Mesodermal cell (in vitro differentiated cells): ENCODE results near the gene CHD1.
A peak's percentile ranks its signal among the peaks of the same experiment; 100 is the strongest.

Experiments used
- H3K27ac ChIP-seq: 2 replicates; pipeline ENCODE4 v1.7.0; 2013; ENCODE audit warnings: mild to moderate bottlenecking, low read depth, low read length, moderate library complexity; ENCODE audit not compliant: severe bottlenecking
- H3K36me3 ChIP-seq: 2 replicates; pipeline ENCODE4 v1.7.1; 2013; ENCODE audit warnings: mild to moderate bottlenecking, low read length, moderate library complexity; ENCODE audit not compliant: control insufficient read depth, insufficient read depth
- H3K4me1 ChIP-seq: one replicate; pipeline ENCODE4 v1.7.1; 2013; ENCODE audit warnings: mild to moderate bottlenecking, low read length; ENCODE audit not compliant: insufficient read depth, control insufficient read depth, poor library complexity, severe bottlenecking
- H3K4me3 ChIP-seq: 2 replicates; pipeline ENCODE4 v1.7.0; 2013; ENCODE audit warnings: low read length, control low read depth, mild to moderate bottlenecking; ENCODE audit not compliant: insufficient read depth, poor library complexity, severe bottlenecking; ENCODE audit errors: extremely low read depth
- H3K9me3 ChIP-seq: 2 replicates; pipeline ENCODE4 v1.7.1; 2013; ENCODE audit warnings: mild to moderate bottlenecking, low read length, moderate library complexity; ENCODE audit not compliant: control insufficient read depth
- WGBS, 2 experiments: methylation state at CpG; one replicate each; pipeline ENCODE4 v1.1.5; 2013; ENCODE audit warnings: missing lambda C conversion rate in 2 of 2; ENCODE audit not compliant: insufficient coverage in 2 of 2; 5-methylcytosine and 5-hydroxymethylcytosine counted together

CHD1 gene

DNA sequence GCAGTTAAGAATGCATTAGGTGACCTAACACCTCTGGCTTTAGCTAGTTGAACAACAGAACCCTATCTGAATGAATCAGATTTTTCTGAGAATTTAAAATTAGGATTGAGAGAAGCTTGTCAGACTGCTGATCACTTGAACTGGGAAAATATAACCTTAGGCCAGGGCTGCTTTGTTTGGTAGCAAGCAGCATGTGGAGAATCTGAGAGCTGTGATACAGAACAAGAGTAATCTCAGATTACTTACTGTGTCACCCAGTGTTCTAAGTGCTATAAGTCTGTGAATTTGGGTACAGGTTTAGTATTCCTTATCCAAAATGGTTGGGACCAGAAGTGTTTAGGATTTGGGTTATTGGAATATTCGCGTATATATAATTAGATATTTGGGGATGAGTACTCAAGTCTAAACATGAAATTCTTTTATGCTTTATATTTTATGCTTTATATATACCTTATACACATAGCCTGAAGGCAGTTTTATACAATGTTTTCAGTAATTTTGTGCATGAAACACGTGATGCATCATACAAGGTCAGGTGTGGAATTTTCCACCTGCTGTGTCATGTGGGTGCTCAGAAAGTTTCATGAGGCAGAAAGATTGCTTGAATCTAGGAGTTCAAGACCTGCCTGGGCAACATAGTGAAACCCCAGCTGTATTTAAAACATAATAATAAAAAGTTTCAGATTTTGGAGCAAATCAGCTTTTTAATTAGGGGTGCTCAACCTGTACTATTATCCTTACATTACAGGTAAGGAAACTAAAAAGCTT is 8.3 kb upstream of the CHD1 start:
- Histone ChIP-seq H3K4me3 (no peak overlapping the region), H3K36me3 (no peaks in the 10 kb centered on the region), H3K9me3 (no peaks in the 10 kb centered on the region), H3K4me1 (peaks cover 22% of the 10 kb centered on the region), H3K27ac (no peak overlapping the region)
- 86 to 100% methylated on average over 1 of the region's 3 CpGs for WGBS, 2 experiments

DNA sequence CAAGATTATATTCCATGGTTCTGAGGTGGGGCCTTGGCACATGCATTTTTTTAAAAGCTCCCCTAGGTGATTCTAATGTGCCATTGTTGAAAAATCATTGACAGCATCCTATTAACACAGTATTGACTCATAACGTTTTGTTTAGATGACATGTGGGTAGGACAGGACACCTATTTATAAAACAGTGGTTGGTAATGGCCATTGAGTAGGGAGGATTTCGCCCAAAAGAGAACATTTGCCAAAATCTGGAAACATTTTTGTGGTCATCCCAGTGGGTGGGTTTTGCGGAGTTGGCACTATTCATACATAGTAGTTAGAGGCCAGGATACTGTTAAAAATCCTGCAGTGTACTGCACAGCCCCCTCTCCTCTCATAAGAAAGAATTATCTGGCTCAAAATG is 6.4 kb upstream of the CHD1 start:
- peaks cover 19% of the 10 kb centered on the region for H3K4me1 ChIP-seq
- H3K9me3 ChIP-seq, result no peaks in the 10 kb centered on the region
- WGBS, 2 experiments, result 83 to 100% methylated on average over 1 to 2 of the region's 3 CpGs
- no peak overlapping the region for H3K27ac ChIP-seq
- no peaks in the 10 kb centered on the region for H3K36me3 ChIP-seq
- no peak overlapping the region for H3K4me3 ChIP-seq

DNA sequence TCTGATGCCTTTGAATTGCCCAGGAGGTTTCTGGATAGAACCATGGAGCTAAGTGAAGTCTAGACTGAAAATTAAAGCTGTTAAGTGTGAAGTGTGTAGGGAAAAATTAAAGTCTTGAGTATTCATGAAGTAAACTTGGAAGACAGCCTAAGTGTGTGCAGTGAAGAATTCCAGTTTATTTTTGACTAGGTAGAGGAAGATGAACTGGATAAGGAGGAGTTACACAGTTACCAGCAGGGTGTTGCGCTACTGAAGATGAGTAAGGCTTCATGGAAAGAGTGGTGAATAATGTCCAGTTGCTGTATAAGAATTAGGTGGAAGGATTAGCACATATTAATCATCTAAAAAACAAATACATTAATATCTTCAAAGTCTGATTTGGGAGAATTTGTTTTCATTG is 5.7 kb upstream of the CHD1 start:
- WGBS, 2 experiments, result 100% methylated on average over 1 of the region's 1 CpG; no CpG with 5 or more reads in 1 of the 2 experiments
- Histone ChIP-seq H3K9me3 (no peaks in the 10 kb centered on the region), H3K4me3 (no peak overlapping the region), H3K4me1 (peaks cover 19% of the 10 kb centered on the region), H3K36me3 (no peaks in the 10 kb centered on the region), H3K27ac (no peak overlapping the region)

DNA sequence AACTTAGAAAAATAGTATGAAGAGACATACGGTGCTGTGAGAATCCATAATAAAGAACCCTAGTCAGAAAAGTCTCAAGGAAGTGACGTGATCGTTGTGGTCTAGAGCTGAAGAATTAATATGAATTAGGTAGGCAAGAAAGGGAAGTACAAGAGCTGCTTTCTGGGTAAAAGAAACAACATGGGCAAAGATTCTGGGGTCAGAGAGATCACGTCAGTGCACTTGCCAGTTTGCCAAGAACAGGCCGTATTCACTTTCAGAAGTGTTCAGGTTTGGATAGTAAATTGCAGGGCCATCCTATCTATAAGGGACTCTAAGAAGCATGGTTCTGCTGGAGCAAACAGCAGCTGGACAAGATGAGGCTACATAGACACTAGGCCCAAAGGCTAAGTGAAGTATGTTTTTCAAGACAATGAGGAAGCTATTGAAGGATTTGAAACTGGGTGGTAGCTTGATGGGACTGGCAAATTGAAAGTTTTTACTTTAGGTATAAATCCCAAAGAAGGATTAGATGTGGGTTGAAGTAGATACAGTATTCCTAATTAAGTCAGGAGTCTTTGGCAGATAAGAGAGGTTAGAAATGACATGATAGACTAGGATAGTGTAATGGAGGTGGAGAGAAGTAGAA is 4.8 kb upstream of the CHD1 start:
- H3K36me3 ChIP-seq, result no peaks in the 10 kb centered on the region
- WGBS, 2 experiments, result 94 to 95% methylated on average over 5 of the region's 5 CpGs
- H3K4me3 ChIP-seq, result no peak overlapping the region
- peaks cover 16% of the 10 kb centered on the region for H3K4me1 ChIP-seq
- H3K9me3 ChIP-seq, result no peaks in the 10 kb centered on the region
- H3K27ac ChIP-seq, result no peak overlapping the region

DNA sequence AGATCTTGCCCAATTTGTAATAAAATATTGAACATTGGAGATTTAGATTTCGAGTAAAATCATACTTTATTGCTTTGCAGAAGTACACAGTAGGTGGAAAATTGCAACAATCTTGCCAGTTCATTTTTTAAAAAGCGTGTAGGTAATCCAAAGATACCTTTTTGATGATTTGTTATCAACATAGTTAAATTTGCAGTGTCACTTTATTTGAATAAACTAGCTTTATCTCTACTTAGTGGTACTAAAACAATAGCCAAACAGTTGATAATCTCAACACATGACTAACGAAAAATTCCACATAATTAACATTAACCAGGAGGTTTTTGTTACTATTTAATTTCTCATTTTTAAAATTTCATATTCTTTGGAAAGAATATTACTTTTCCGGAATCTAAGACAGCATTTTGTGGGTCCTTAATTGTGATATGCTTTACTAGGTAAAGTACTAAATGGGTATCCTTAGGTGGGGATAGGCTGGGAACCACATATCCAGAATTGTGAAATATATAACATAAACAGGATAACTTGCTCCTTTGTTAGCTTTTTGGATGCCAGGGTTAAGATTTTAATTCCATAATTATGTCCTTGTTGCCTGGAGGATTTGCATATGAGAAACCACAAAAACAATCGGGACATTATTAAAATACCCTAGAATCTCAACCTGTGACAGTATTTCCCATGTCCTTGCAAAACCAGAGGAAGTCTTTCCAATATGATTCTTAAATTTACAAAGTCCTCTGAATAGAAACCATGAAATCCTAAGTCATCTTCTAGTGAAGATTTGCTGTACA is 2.4 kb upstream of the CHD1 start:
- no peak overlapping the region for H3K4me3 ChIP-seq
- no peaks in the 10 kb centered on the region for H3K9me3 ChIP-seq
- H3K36me3 ChIP-seq, result no peaks in the 10 kb centered on the region
- 95% methylated on average over 2 of the region's 5 CpGs; no CpG with 5 or more reads in 1 of the 2 experiments for WGBS, 2 experiments
- H3K4me1 ChIP-seq, result peaks cover 10% of the 10 kb centered on the region
- H3K27ac ChIP-seq, result no peak overlapping the region

DNA sequence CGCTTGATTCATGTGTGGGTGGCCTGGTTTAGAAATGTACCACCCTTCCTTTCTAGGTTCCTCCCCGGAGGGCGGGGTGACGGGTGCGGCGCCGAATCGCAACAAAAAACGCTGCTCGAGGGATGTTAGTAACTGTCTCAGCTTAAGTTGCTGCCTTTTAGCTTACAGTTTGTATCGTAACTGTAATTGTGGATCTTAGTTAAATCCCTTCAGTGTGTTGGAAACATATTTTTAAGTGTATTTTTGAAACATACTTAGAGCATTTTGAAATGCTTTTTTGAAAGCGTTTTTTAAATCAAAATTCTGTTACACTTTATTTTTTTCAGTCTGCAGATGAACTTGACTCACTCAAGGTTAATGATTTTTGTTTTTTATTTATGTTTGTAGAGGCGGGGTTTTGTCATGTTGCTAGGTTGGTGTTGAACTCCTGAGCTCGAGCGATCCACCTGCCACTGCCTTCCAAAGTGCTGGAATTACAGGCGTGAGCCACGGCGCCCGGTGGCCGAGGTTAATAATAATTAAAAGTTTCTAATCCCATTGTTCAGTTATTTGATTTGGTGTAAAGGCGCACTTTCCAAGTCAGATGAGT is 997 bp upstream of the CHD1 start:
- Histone ChIP-seq H3K36me3 (peaks cover 10% of the 10 kb centered on the region), H3K4me3 (peak overlapping the region; percentile 89), H3K27ac (peak overlapping the region; percentile 99), H3K4me1 (peaks cover 10% of the 10 kb centered on the region), H3K9me3 (no peaks in the 10 kb centered on the region)
- 6 to 15% methylated on average over 5 to 9 of the region's 21 CpGs for WGBS, 2 experiments

DNA sequence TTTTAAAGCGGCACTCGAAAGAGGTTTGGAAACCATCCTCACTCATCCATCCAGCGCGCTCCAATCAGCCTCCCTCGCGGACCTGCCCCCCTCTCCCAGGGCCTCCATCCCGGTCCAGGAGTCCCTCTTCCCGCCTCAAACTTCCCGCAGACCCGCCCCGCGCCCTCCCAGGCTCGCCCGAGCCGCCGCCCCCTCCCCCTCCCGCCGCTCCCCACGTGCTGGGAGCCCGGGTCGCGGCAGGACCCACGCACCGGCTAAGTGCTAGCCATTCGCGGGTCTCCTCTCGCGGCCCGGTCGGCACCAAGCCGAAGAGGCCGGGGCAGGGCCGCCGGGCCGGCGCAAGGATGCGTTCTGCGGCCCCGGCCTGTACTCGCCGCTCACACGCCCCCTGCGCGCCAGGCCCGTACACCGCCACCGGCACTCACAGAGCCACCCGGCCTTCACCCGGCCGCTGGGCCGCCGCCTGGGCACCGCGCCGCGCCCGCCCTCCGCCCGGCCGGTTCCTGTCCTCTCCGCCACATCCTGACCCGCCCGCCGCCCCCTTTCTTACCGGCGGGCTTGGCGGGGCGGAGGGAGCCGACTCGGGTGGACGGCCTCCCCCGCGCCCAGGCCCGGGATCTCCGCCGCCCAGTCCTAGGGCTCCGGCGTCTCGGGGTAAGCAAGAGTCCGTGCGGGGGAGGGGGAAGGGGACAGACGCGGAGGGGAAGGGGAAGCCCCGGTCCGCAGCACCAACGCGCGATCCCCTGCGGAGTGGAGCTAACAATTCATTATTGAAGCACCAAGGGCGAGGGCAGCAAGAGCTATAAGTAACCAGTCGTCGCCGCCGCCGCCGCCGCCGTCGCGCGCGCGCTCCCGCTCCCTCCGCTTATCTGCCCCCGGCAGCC is 576 bp downstream of the CHD1 start:
- peaks cover 24% of the 10 kb centered on the region for H3K36me3 ChIP-seq
- H3K27ac ChIP-seq, result peak overlapping the region; percentile 99
- peaks cover 10% of the 10 kb centered on the region for H3K4me1 ChIP-seq
- WGBS, 2 experiments, result 0% methylated on average over 65 to 70 of the region's 106 CpGs
- H3K4me3 ChIP-seq, result peak overlapping the region; percentile 89
- no peaks in the 10 kb centered on the region for H3K9me3 ChIP-seq

DNA sequence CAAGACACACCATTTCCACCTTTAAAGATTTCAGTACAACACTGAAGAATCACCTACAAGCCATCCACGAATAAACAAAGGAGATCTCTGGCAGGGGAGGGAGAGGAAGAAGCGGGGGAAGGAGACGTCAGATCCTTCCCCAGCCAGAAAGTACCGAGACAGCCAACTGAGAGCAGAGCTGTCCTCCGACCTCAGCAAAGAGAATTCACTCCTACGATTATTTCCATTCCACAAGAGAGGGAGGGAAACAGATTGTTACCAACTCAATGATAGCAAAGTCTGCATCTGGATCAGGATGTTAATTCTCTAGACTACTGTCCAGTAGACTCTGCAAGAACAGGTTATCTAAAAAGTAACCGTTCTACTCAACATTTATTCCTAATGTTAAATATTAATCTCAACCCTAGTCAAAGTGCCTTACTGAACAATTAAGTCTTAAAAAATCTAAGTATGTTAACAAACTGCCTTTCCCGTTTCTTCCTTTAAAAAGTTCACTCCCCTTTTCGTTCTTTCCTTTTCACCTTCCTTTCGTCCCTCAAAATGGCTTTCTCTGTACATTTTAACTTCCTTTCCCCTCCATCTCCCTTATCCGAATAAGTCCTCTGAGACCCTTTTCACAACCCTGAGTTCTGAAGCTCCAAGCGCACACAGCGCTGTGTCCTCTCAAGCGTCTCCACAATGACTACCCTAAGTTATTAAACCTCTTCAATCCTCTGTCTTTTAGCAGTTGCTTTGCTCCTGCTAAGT is 1.4 kb downstream of the CHD1 start:
- H3K4me1 ChIP-seq, result peaks cover 10% of the 10 kb centered on the region
- WGBS, 2 experiments, result 0 to 2% methylated on average over 8 to 10 of the region's 14 CpGs

DNA sequence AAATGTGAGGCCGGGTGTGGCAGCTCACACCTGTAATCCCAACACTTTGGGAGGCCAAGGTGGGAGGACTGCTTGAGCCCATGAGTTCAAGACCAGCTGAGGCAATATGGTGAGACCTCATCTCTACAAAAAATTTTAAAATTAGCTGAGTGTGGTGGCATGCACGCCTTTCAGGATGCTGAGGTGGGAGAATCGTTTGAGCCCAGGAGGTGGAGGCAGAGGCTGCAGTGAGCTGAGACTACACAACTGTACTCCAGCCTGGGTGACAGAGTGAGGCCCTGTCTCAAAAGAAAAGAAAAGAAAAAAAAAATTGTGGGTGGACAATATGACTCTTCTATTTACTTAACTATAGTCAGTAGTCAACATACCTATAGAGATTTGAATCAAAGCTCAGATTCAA is 4.8 kb downstream of the CHD1 start:
- 84 to 97% methylated on average over 2 to 3 of the region's 3 CpGs for WGBS, 2 experiments
- no peak overlapping the region for H3K4me3 ChIP-seq
- H3K4me1 ChIP-seq, result peaks cover 4% of the 10 kb centered on the region
- peaks cover 60% of the 10 kb centered on the region for H3K36me3 ChIP-seq
- H3K27ac ChIP-seq, result no peak overlapping the region
- no peaks in the 10 kb centered on the region for H3K9me3 ChIP-seq

More for the DNA sequence above, 1.4 kb downstream of the CHD1 start:
- Histone ChIP-seq H3K9me3 (no peaks in the 10 kb centered on the region), H3K36me3 (peaks cover 32% of the 10 kb centered on the region), H3K27ac (peak overlapping the region; percentile 99), H3K4me3 (peak overlapping the region; percentile 89)
